B cell (primary cell): ENCODE results near the gene CCL8. TPM values are rescaled to one million over a fixed set of nuclear protein-coding genes. Genes with fewer than 3 reads are reported as not detected.

Experiments
- ATAC-seq: fragments of 200-7000 bp; cut with Tn5 transposase; one replicate; pipeline ENCODE4 v1.10.0; 2021; ENCODE audit warnings: low read depth, mild to moderate bottlenecking, moderate number of reproducible peaks, moderate library complexity
- CTCF ChIA-PET: fragments of 350-600 bp; sonication (Branson Sonifier 250); formaldehyde crosslinking; loops from one replicate; lab custom pipeline; 2021; ENCODE audit warnings: antibody characterized with exemption, inconsistent platforms; lab: Charles Lee
- POLR2A ChIA-PET: fragments of 350-600 bp; sonication (Branson Sonifier 250); formaldehyde crosslinking; loops from one replicate; lab custom pipeline; 2021; ENCODE audit warnings: antibody characterized with exemption; lab: Charles Lee
- DNase-seq: peaks from one replicate; pipeline ENCODE4 v3.0.0; 2013
- H2AFZ ChIP-seq: 2 replicates; pipeline ENCODE4 v1.6.1; 2012; ENCODE audit warnings: mild to moderate bottlenecking, low read depth, low read length; ENCODE audit not compliant: insufficient read depth, poor library complexity, severe bottlenecking
- H3K27ac ChIP-seq, 2 donors: 1 replicate in 1 of 2; 2 replicates in 1 of 2; pipeline ENCODE4 v1.5.1; 2012 to 2013; ENCODE audit warnings: low read length in 2 of 2, mild to moderate bottlenecking in 2 of 2, moderate library complexity in 1 of 2
- H3K27me3 ChIP-seq, 4 experiments: fragments of 200-600 bp in 1 of 4; sonication (generic) in 1 of 4; replicated peaks in 1 of 4; 1 replicate in 2 of 4; 2 replicates in 2 of 4; pipeline versions ENCODE4 v1.6.1 to v1.7.0; 2013 to 2016; ENCODE audit warnings: low read length in 3 of 4, mild to moderate bottlenecking in 2 of 4, mixed read lengths in 1 of 4, moderate library complexity in 1 of 4; ENCODE audit not compliant: insufficient read depth in 4 of 4, control insufficient read depth in 3 of 4; ENCODE audit errors: control extremely low read depth in 1 of 4
- H3K36me3 ChIP-seq, 2 experiments: replicated peaks in 1 of 2; 1 replicate in 1 of 2; 2 replicates in 1 of 2; pipeline versions ENCODE4 v1.6.1 to v1.7.1; 2013; ENCODE audit warnings: low read length in 1 of 2; ENCODE audit not compliant: insufficient read depth in 2 of 2, control insufficient read depth in 1 of 2; ENCODE audit errors: control extremely low read depth in 1 of 2, extremely low read depth in 1 of 2
- H3K4me1 ChIP-seq, 2 donors: fragments of 200-600 bp in 1 of 2; sonication (generic) in 1 of 2; 1 replicate in 1 of 2; 2 replicates in 1 of 2; pipeline versions ENCODE4 v1.5.1 to v1.6.1; 2013 to 2017; ENCODE audit warnings: low read length in 2 of 2; ENCODE audit not compliant: control insufficient read depth in 2 of 2, insufficient read depth in 2 of 2
- H3K4me2 ChIP-seq: replicated peaks from 2 replicates; pipeline ENCODE3; 2012; ENCODE audit warnings: mild to moderate bottlenecking, low read depth, low read length; ENCODE audit not compliant: poor library complexity, severe bottlenecking
- H3K4me3 ChIP-seq, 5 experiments: fragments of 200-600 bp in 1 of 5; sonication (generic) in 1 of 5; 1 replicate in 3 of 5; 2 replicates in 2 of 5; pipeline versions ENCODE4 v1.5.1 to v1.7.0; 2011 to 2016; ENCODE audit warnings: low read length in 4 of 5, mild to moderate bottlenecking in 4 of 5, low read depth in 2 of 5, control low read depth in 1 of 5, moderate library complexity in 1 of 5; ENCODE audit not compliant: insufficient read depth in 1 of 5; ENCODE audit errors: control extremely low read depth in 1 of 5, extremely low read depth in 1 of 5
- H3K79me2 ChIP-seq: fragments of 200-600 bp; sonication (generic); one replicate; pipeline ENCODE4 v1.6.0; 2016; ENCODE audit warnings: low read length; ENCODE audit not compliant: control insufficient read depth, insufficient read depth
- H3K9ac ChIP-seq: fragments of 200-600 bp; sonication (generic); 2 replicates; pipeline ENCODE4 v1.6.1; 2017; ENCODE audit warnings: mild to moderate bottlenecking, low read length, moderate library complexity
- H3K9me3 ChIP-seq, 3 donors: one replicate each; pipeline versions ENCODE4 v1.6.1 to v1.7.1; 2013; ENCODE audit warnings: low read length in 2 of 3; ENCODE audit not compliant: control insufficient read depth in 2 of 3, insufficient read depth in 1 of 3; ENCODE audit errors: control extremely low read depth in 1 of 3
- H4K20me1 ChIP-seq: 2 replicates; pipeline ENCODE4 v1.6.0; 2012; ENCODE audit warnings: mild to moderate bottlenecking, low read length; ENCODE audit not compliant: insufficient read depth, control insufficient read depth, poor library complexity, severe bottlenecking
- H3K27ac Mint-ChIP-seq: one replicate; pipeline ENCODE4 v1.8.0; 2021; ENCODE audit warnings: mixed read lengths
- H3K27me3 Mint-ChIP-seq: one replicate; pipeline ENCODE4 v1.8.0; 2021; ENCODE audit warnings: mixed read lengths
- H3K4me1 Mint-ChIP-seq: one replicate; pipeline ENCODE4 v1.8.0; 2021; ENCODE audit warnings: mixed read lengths
- H3K4me3 Mint-ChIP-seq: one replicate; pipeline ENCODE4 v1.8.0; 2021; ENCODE audit warnings: mixed read lengths
- H3K9me3 Mint-ChIP-seq: one replicate; pipeline ENCODE4 v1.8.0; 2022; ENCODE audit warnings: mixed read lengths; ENCODE audit not compliant: insufficient read depth
- CTCF ChIP-seq: fragments of 200-600 bp; IDR thresholded peaks from one replicate; pipeline ENCODE4 v1.8.0; 2022; ENCODE audit warnings: antibody characterized with exemption, mild to moderate bottlenecking
- EZH2 ChIP-seq: IDR thresholded peaks from 2 replicates; pipeline ENCODE4 v1.6.1; 2012; ENCODE audit warnings: borderline replicate concordance, low read depth, mild to moderate bottlenecking, moderate library complexity, low read length; ENCODE audit not compliant: insufficient read depth, poor library complexity, severe bottlenecking
- WGBS: methylation state at CpG from one replicate; pipeline ENCODE4 v1.1.5; 2013; ENCODE audit warnings: missing lambda C conversion rate; ENCODE audit not compliant: insufficient coverage; 5-methylcytosine and 5-hydroxymethylcytosine counted together
- intact Hi-C: fragments of 100-400 bp; cut with micrococcal nuclease; formaldehyde crosslinking; loops from one replicate; pipeline ENCODE4 v1.10.0; 2022
- polyA plus RNA-seq: library from polyadenylated mRNA; depleted of rRNA; stranded (reverse); fragments of >200 nt; gene quantifications from 2 replicates; pipeline ENCODE4 v1.2.3, GENCODE V29; 2012
- total RNA-seq, 2 donors: library from RNA; stranded (reverse); fragments of 120-200 nt in 1 of 2; gene quantifications; 1 replicate in 1 of 2; 2 replicates in 1 of 2; pipeline versions ENCODE4 v1.2.3 to v1.2.4, GENCODE V29; 2013 to 2022

CCL8 gene
- total and polyA plus RNA-seq, 2 donors (not counting 1 experiment from before 2014, with no cell fraction given), result not detected

DNA sequence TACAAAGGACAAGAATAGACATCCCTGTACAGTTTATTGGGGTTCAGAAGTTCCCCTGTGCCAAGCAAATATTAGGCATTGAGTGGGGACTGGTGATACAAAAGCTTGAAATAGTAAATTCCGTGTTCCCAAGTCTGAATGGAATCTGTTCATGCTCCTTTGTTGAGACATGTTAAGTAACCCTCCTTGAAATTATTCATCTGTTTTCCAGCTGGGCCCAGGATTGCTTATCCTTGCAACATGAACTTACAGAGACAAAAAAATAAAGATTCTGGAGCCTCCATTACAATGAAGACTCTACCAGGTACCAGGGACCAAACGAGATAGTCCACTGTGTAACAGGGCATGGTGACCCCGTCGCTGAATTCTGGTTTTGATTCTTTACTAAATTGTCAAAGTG, 6.1 kb upstream of the CCL8 start:
- H3K79me2 ChIP-seq, result no peaks in the 10 kb centered on the region
- no peak overlapping the region for H2AFZ ChIP-seq
- WGBS, result 100% methylated on average over 1 of the region's 4 CpGs
- H3K27me3 Mint-ChIP-seq, result peaks cover 37% of the 10 kb centered on the region
- POLR2A ChIA-PET, result no interaction called here
- no peaks in the 10 kb centered on the region for H4K20me1 ChIP-seq
- H3K9me3 ChIP-seq, result no peaks in the 10 kb centered on the region
- no peak overlapping the region for H3K9ac ChIP-seq
- H3K4me1 ChIP-seq, result peaks cover 0 to 3% of the 10 kb centered on the region in 2 donors
- no peak for DNase-seq
- no peak overlapping the region for H3K4me2 ChIP-seq
- no peaks in the 10 kb centered on the region for H3K4me1 Mint-ChIP-seq
- H3K27me3 ChIP-seq, result peaks cover 0 to 5% (median 2%) of the 10 kb centered on the region in 4 experiments
- no peaks in the 10 kb centered on the region for H3K36me3 ChIP-seq
- no peak overlapping the region for H3K4me3 ChIP-seq
- CTCF ChIA-PET, result no interaction called here
- H3K9me3 Mint-ChIP-seq, result no peaks in the 10 kb centered on the region
- ATAC-seq, result no peak
- intact Hi-C loops, result no loop called here
- H3K4me3 Mint-ChIP-seq, result no peak overlapping the region
- H3K27ac Mint-ChIP-seq, result no peak overlapping the region
- H3K27ac ChIP-seq, result no peak overlapping the region
- no peak for TF ChIP-seq EZH2
- no peak for TF ChIP-seq CTCF

DNA sequence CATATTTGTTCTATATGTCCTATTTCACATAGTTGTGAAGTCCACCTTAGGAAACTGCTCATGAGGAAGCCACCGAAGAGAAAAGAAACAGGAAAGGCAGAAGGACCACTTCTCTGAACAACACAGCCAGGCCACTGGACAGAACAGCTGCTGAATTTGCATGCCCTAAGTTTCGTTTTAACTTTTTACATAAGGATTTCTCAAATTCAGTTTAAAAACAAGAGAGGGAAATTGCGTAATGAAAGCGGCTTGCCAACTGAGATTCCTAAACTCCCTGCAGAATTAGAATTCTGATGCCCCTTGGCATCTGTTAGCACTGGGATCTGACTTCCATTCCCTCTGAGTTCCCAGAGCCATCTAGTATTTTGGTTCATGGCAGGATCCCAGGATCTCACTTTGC, 5.0 kb upstream of the CCL8 start:
- H3K9me3 Mint-ChIP-seq, result no peaks in the 10 kb centered on the region
- no peak for ATAC-seq
- H3K4me3 ChIP-seq, result no peak overlapping the region
- H3K4me1 ChIP-seq, result peaks cover 0 to 3% of the 10 kb centered on the region in 2 donors
- no peaks in the 10 kb centered on the region for H3K9me3 ChIP-seq
- peaks cover 35% of the 10 kb centered on the region for H3K27me3 Mint-ChIP-seq
- no peak overlapping the region for H2AFZ ChIP-seq
- ChIA-PET POLR2A (no interaction called here), CTCF (no interaction called here)
- no peak overlapping the region for H3K4me2 ChIP-seq
- H3K9ac ChIP-seq, result no peak overlapping the region
- H3K36me3 ChIP-seq, result no peaks in the 10 kb centered on the region
- no peaks in the 10 kb centered on the region for H3K4me1 Mint-ChIP-seq
- H3K27me3 ChIP-seq, result peaks cover 0 to 5% (median 2%) of the 10 kb centered on the region in 4 experiments
- no peaks in the 10 kb centered on the region for H3K79me2 ChIP-seq
- TF ChIP-seq EZH2, result no peak
- TF ChIP-seq CTCF, result no peak
- intact Hi-C loops, result no loop called here
- 25% methylated on average over 4 of the region's 4 CpGs for WGBS
- H3K27ac Mint-ChIP-seq, result no peak overlapping the region
- H3K4me3 Mint-ChIP-seq, result no peak overlapping the region
- no peak overlapping the region for H3K27ac ChIP-seq
- H4K20me1 ChIP-seq, result no peaks in the 10 kb centered on the region
- no peak for DNase-seq
